CD4-positive, alpha-beta T cell treated with Interleukin-12 subunit alpha and Interleukin-12 subunit beta, for 1 hour (primary cell): Measurements from ENCODE around the gene BTNL8.

Experiments used
- DNase-seq: peaks from one replicate; pipeline ENCODE4 v3.0.0-alpha.2; 2020

Gene BTNL8

GRCh38 chr5:180970336-180970735, 71.4 kb downstream of the BTNL8 start:
- no peak for DNase-seq

GRCh38 chr5:180970875-180971274, 71.9 kb downstream of the BTNL8 start:
- no peak for DNase-seq

GRCh38 chr5:180974612-180975315, 75.8 kb downstream of the BTNL8 start:
- no peak for DNase-seq

GRCh38 chr5:180975338-180975737, 76.4 kb downstream of the BTNL8 start:
- no peak for DNase-seq

- no peak for DNase-seq
These were observed 77.6 kb downstream of the BTNL8 start for GRCh38 chr5:180976518-180976917.

DNA sequence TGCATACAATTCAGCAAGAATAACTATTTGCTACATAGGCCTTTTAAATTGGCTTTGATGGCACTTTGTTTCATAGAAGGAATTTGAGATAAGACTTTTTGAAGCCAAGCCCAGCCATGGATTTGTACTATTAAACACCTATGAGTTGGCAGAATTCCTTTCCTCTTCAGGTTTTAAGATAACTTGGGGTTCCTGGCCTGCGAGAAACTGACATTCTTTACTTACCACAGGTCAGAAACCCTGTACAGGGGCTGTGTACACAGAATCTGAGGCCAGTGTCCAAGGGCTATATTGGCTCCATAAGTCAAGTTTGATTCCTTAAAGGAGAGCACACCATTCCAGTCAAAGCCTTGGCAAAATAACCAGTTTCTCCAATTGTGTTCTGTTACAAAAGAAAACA, 78.9 kb downstream of the BTNL8 start:
- DNase-seq: no peak

DNA sequence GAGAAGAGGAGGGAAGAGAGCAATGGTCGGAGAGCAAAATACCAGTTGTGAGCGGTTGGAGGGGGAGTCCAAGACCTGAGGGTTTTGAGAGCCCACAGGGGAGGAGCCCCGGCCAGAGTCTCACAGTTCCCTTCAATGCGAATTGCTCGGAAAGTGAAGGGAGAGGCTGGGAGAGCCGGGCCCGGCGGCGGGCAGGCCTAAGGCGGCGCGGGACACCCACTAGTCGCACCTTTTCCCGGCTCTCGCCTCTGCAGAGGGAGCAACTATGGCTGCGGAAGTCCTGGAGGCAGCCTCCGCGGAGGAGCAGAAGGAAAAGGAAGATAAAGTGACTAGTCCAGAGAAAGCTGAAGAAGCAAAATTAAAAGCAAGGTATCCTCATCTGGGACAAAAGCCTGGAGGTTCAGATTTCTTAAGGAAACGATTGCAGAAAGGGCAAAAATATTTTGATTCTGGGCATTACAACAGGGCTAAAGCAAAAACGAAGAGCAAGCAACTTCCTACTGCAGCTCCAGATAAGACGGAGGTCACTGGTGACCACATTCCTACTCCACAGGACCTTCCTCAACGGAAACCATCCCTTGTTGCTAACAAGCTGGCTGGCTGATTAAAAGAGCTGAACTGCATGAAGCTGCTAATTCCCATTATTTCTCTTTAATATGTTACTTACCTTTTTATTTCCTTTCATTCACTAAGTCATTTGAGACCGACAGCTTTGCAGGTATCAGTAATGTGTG, 83.2 kb downstream of the BTNL8 start:
- no peak for DNase-seq

GRCh38 chr5:180988016-180988415, 89.1 kb downstream of the BTNL8 start:
- DNase-seq: no peak

- no peak for DNase-seq
These were observed 89.6 kb downstream of the BTNL8 start, which contains the start of gene BTNL3 for GRCh38 chr5:180988592-180988991. BTNL3 (plus strand) TSS chr5:180988846; CDS start chr5:180989029, 183 bp downstream.

- no peak for DNase-seq
These were observed 91.3 kb downstream of the BTNL8 start for GRCh38 chr5:180990086-180990881.

DNA sequence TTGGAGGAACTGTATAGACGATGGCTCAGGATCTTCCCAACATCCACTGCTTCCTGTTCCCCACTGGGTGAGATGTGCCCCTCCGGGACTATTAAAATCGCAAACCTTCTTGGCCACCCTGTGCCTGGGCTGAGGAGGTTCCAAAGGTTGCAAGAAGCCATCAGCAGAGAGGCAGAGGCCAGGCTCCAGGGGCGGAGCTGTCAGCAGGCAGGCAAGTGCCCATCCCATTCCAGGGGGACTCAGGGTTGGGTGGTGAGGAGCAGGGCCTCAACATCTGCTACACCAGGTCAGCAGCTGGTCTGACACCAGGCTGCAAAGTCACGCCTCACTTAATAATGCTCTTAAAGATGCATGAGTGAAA, 91.9 kb downstream of the BTNL8 start:
- DNase-seq: no peak
